ENCODE measurements around the gene SLC6A5. TPM values are rescaled to one million over a fixed set of nuclear protein-coding genes. Genes with fewer than 3 reads are reported as not detected.

SLC6A5 gene
- total and polyA plus RNA-seq, 4 donors, result not detected

- H3K9me3 ChIP-seq (ENCODE audit: control insufficient read depth in 4 of 4, insufficient read depth in 3 of 4, low read length in 3 of 4), result peaks cover 0 to 9% (median 0%) of the 10 kb centered on the region in 4 donors
Measured at GRCh38 chr11:20627026-20627425, 27.6 kb downstream of the SLC6A5 start.

GRCh38 chr11:20627701-20628100, 28.3 kb downstream of the SLC6A5 start:
- no peak for TF ChIP-seq CTCF (IDR thresholded peaks at IDR 0.05; ENCODE audit: control extremely low read depth, extremely low read depth)
- no peak overlapping the region for H3K27ac ChIP-seq (ENCODE audit: low read depth in 1 of 2, low read length in 1 of 2)
- H3K27me3 ChIP-seq (ENCODE audit: control insufficient read depth in 3 of 3, insufficient read depth in 3 of 3, low read length in 2 of 3), result peaks cover 0 to 3% (median 0%) of the 10 kb centered on the region in 3 donors
- no peaks in the 10 kb centered on the region for H3K36me3 ChIP-seq (ENCODE audit: control insufficient read depth in 4 of 4, insufficient read depth in 4 of 4, low read length in 4 of 4)
- no peak overlapping the region for H3K4me3 ChIP-seq
- no peak overlapping the region for H3K9ac ChIP-seq (ENCODE audit: insufficient read depth in 1 of 2, low read length in 2 of 2)
- ATAC-seq (ENCODE audit: insufficient read depth, low FRiP score) (no peak), DNase-seq (no peak)
- H3K9me3 ChIP-seq (ENCODE audit: control insufficient read depth in 4 of 4, insufficient read depth in 3 of 4, low read length in 3 of 4), result peaks cover 0 to 9% (median 0%) of the 10 kb centered on the region in 4 donors
- H3K4me1 ChIP-seq (ENCODE audit: control insufficient read depth in 5 of 5, insufficient read depth in 5 of 5, low read length in 5 of 5), result no peaks in the 10 kb centered on the region
- WGBS, 2 donors, result 70 to 71% methylated on average over 3 of the region's 3 CpGs

More at GRCh38 chr11:20627026-20627425, 27.6 kb downstream of the SLC6A5 start:
- DNase-seq, result no peak
- WGBS, 2 donors, result 72 to 84% methylated on average over 3 of the region's 3 CpGs
- Histone ChIP-seq H3K4me1 (ENCODE audit: control insufficient read depth in 5 of 5, insufficient read depth in 5 of 5, low read length in 5 of 5) (no peaks in the 10 kb centered on the region), H3K27me3 (ENCODE audit: control insufficient read depth in 3 of 3, insufficient read depth in 3 of 3, low read length in 2 of 3) (peaks cover 0 to 3% (median under 1%) of the 10 kb centered on the region in 3 donors), H3K4me3 (no peak overlapping the region), H3K36me3 (ENCODE audit: control insufficient read depth in 4 of 4, insufficient read depth in 4 of 4, low read length in 4 of 4) (no peaks in the 10 kb centered on the region), H3K9ac (ENCODE audit: insufficient read depth in 1 of 2, low read length in 2 of 2) (no peak overlapping the region), H3K27ac (ENCODE audit: low read depth in 1 of 2, low read length in 1 of 2) (no peak overlapping the region)
- no peak for TF ChIP-seq CTCF (IDR thresholded peaks at IDR 0.05; ENCODE audit: control extremely low read depth, extremely low read depth)
- no peak for ATAC-seq (ENCODE audit: insufficient read depth, low FRiP score)

GRCh38 chr11:20631519-20632168, 32.2 kb downstream of the SLC6A5 start:
- Histone ChIP-seq H3K4me3 (no peak overlapping the region), H3K27me3 (ENCODE audit: control insufficient read depth in 3 of 3, insufficient read depth in 3 of 3, low read length in 2 of 3) (peaks cover 0 to 3% (median 0%) of the 10 kb centered on the region in 3 donors), H3K4me1 (ENCODE audit: control insufficient read depth in 5 of 5, insufficient read depth in 5 of 5, low read length in 5 of 5) (no peaks in the 10 kb centered on the region), H3K9ac (ENCODE audit: insufficient read depth in 1 of 2, low read length in 2 of 2) (no peak overlapping the region), H3K36me3 (ENCODE audit: control insufficient read depth in 4 of 4, insufficient read depth in 4 of 4, low read length in 4 of 4) (no peaks in the 10 kb centered on the region), H3K27ac (ENCODE audit: low read depth in 1 of 2, low read length in 1 of 2) (no peak overlapping the region), H3K9me3 (ENCODE audit: control insufficient read depth in 4 of 4, insufficient read depth in 3 of 4, low read length in 3 of 4) (peaks cover 0 to 7% (median 0%) of the 10 kb centered on the region in 4 donors)
- WGBS, 2 donors, result 73 to 83% methylated on average over 5 of the region's 5 CpGs
- TF ChIP-seq CTCF (IDR thresholded peaks at IDR 0.05; ENCODE audit: control extremely low read depth, extremely low read depth), result no peak
- DNase-seq (no peak), ATAC-seq (ENCODE audit: insufficient read depth, low FRiP score) (no peak)
